DOHH2 (cell line): ENCODE results near the gene PTHLH.

Experiments
- H3F3A ChIP-seq: fragments of 200-600 bp; sonication (generic), shearing (Covaris generic); 2 replicates; pipeline ENCODE4 v1.6.0; 2016; ENCODE audit warnings: antibody characterized with exemption, mild to moderate bottlenecking; ENCODE audit not compliant: control insufficient read depth, insufficient read depth
- H3K27ac ChIP-seq: fragments of 200-600 bp; sonication (generic); 2 replicates; pipeline ENCODE4 v1.5.1; 2014; ENCODE audit warnings: low read depth, mild to moderate bottlenecking, low read length, moderate library complexity
- H3K27me3 ChIP-seq: fragments of 200-600 bp; sonication (generic); 2 replicates; pipeline ENCODE4 v1.6.1; 2014; ENCODE audit warnings: mild to moderate bottlenecking, low read length, mixed read lengths; ENCODE audit not compliant: control insufficient read depth
- H3K36me3 ChIP-seq: fragments of 200-600 bp; sonication (generic); 2 replicates; pipeline ENCODE4 v1.6.1; 2014; ENCODE audit warnings: mild to moderate bottlenecking, low read length, moderate library complexity, mixed read lengths; ENCODE audit not compliant: control insufficient read depth
- H3K4me1 ChIP-seq: fragments of 200-600 bp; sonication (generic); 2 replicates; pipeline ENCODE4 v1.6.1; 2014; ENCODE audit warnings: mild to moderate bottlenecking, low read length, mixed read lengths; ENCODE audit not compliant: control insufficient read depth
- H3K4me2 ChIP-seq: fragments of 200-600 bp; sonication (generic); 2 replicates; pipeline ENCODE4 v1.6.0; 2014; ENCODE audit warnings: mild to moderate bottlenecking, low read length, moderate library complexity
- H3K4me3 ChIP-seq: fragments of 200-600 bp; sonication (generic); 2 replicates; pipeline ENCODE4 v1.5.1; 2014; ENCODE audit warnings: mild to moderate bottlenecking, low read length, mixed read lengths
- H3K79me2 ChIP-seq: fragments of 200-600 bp; sonication (generic); 2 replicates; pipeline ENCODE4 v1.6.1; 2014; ENCODE audit warnings: mild to moderate bottlenecking, low read length, mixed read lengths; ENCODE audit not compliant: control insufficient read depth
- H3K9me2 ChIP-seq: fragments of 200-600 bp; sonication (generic); replicated peaks from 2 replicates; pipeline ENCODE4 v1.6.1; 2014; ENCODE audit warnings: mild to moderate bottlenecking, low read length, mixed read lengths; ENCODE audit not compliant: control insufficient read depth
- H3K9me3 ChIP-seq: fragments of 200-600 bp; sonication (generic); 2 replicates; pipeline ENCODE4 v1.6.1; 2014; ENCODE audit warnings: antibody characterized with exemption, low read length, mixed read lengths; ENCODE audit not compliant: control insufficient read depth, insufficient read depth
- H4K20me1 ChIP-seq: fragments of 200-600 bp; sonication (generic); 2 replicates; pipeline ENCODE4 v1.6.0; 2014; ENCODE audit warnings: low read depth, mild to moderate bottlenecking, antibody characterized with exemption, low read length, moderate library complexity; ENCODE audit not compliant: control insufficient read depth, insufficient read depth
- EZH2phosphoT487 ChIP-seq: fragments of 200-600 bp; sonication (generic); IDR thresholded peaks from 2 replicates; pipeline ENCODE4 v1.6.1; 2017; ENCODE audit warnings: borderline replicate concordance, mild to moderate bottlenecking, antibody characterized with exemption, low read length, moderate library complexity, mixed read lengths
- TF ChIP-seq, protein P1 (sequence below): fragments of 200-600 bp; sonication (generic); IDR thresholded peaks from one replicate; pipeline ENCODE4 v1.5.1; 2014; ENCODE audit warnings: antibody characterized with exemption, mild to moderate bottlenecking, low read depth, low read length; ENCODE audit not compliant: poor library complexity, severe bottlenecking

Gene PTHLH

DNA sequence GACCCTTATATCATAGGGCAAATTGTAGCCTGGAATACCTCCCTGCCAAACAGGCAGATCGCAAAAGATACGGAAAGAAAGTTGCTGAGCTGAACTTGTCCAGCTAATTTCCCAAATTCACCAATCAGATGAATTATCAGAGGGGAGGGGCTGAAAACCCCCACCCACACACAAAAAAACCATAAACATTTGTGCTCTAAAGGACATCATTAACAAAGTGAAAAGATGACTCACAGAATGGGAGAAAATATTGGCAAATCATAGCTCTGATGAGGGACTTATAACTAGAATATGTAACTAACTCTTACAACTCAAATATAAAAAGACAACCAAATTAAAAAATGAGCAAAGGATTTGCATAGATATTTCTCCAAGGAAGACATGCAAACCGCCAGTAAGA is 36.3 kb downstream of the PTHLH start:
- H3K36me3 ChIP-seq: no peaks in the 10 kb centered on the region
- H4K20me1 ChIP-seq: no peaks in the 10 kb centered on the region

GRCh38 chr12:27934276-27934675 is 38.3 kb downstream of the PTHLH start:
- no peak overlapping the region for H3K4me2 ChIP-seq

More for the DNA sequence above, 36.3 kb downstream of the PTHLH start:
- Histone ChIP-seq H3F3A (no peaks in the 10 kb centered on the region), H3K4me2 (no peak overlapping the region), H3K27me3 (no peaks in the 10 kb centered on the region), H3K4me3 (no peak overlapping the region), H3K27ac (no peak overlapping the region), H3K9me3 (no peaks in the 10 kb centered on the region), H3K9me2 (no peaks in the 10 kb centered on the region), H3K4me1 (no peaks in the 10 kb centered on the region), H3K79me2 (no peaks in the 10 kb centered on the region)
- no peak for TF ChIP-seq EZH2phosphoT487
- TF ChIP-seq, protein P1, sequence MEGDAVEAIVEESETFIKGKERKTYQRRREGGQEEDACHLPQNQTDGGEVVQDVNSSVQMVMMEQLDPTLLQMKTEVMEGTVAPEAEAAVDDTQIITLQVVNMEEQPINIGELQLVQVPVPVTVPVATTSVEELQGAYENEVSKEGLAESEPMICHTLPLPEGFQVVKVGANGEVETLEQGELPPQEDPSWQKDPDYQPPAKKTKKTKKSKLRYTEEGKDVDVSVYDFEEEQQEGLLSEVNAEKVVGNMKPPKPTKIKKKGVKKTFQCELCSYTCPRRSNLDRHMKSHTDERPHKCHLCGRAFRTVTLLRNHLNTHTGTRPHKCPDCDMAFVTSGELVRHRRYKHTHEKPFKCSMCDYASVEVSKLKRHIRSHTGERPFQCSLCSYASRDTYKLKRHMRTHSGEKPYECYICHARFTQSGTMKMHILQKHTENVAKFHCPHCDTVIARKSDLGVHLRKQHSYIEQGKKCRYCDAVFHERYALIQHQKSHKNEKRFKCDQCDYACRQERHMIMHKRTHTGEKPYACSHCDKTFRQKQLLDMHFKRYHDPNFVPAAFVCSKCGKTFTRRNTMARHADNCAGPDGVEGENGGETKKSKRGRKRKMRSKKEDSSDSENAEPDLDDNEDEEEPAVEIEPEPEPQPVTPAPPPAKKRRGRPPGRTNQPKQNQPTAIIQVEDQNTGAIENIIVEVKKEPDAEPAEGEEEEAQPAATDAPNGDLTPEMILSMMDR: no peak

DNA sequence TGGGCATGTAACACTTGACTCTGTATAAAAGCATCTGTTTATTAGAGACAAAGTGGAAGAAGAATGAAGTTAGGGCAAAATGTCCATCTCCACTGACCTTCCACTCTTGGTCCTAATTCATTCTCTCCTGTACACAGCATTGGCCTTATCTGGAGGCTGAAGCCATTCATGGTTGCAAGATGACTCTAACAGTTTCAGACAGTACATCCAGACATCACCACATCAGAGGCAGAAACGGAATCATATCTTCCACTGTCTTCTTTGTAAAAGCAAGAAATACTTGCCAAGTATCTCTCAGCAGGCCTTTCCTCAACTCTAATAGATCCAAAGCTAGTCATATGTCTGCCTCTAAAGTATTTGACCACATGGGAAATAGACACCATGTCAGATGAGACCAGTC is 41.1 kb downstream of the PTHLH start:
- H3K9me3 ChIP-seq: no peaks in the 10 kb centered on the region
- H3K79me2 ChIP-seq: no peaks in the 10 kb centered on the region
- no peaks in the 10 kb centered on the region for H3K36me3 ChIP-seq
- H3K9me2 ChIP-seq: no peaks in the 10 kb centered on the region
- H3K4me1 ChIP-seq: no peaks in the 10 kb centered on the region
- H3F3A ChIP-seq: no peaks in the 10 kb centered on the region
- H3K4me3 ChIP-seq: no peak overlapping the region
- H3K4me2 ChIP-seq: no peak overlapping the region
- no peak overlapping the region for H3K27ac ChIP-seq
- no peaks in the 10 kb centered on the region for H4K20me1 ChIP-seq
- H3K27me3 ChIP-seq: peaks cover 3% of the 10 kb centered on the region; the same call in 1 of the 2 replicates
- TF ChIP-seq, protein P1: no peak
- no peak for TF ChIP-seq EZH2phosphoT487

More at GRCh38 chr12:27934276-27934675, 38.3 kb downstream of the PTHLH start:
- H3K79me2 ChIP-seq: no peaks in the 10 kb centered on the region
- no peaks in the 10 kb centered on the region for H4K20me1 ChIP-seq
- H3K9me2 ChIP-seq: no peaks in the 10 kb centered on the region
- 0 out of 2 replicates have a peak, but pooled peaks cover 3% of the 10 kb centered on the region for H3K27me3 ChIP-seq
- H3K27ac ChIP-seq: no peak overlapping the region
- no peak for TF ChIP-seq EZH2phosphoT487
- TF ChIP-seq, protein P1: no peak
- no peaks in the 10 kb centered on the region for H3K4me1 ChIP-seq
- H3K4me3 ChIP-seq: no peak overlapping the region
- no peaks in the 10 kb centered on the region for H3K9me3 ChIP-seq
- H3F3A ChIP-seq: no peaks in the 10 kb centered on the region
- no peaks in the 10 kb centered on the region for H3K36me3 ChIP-seq

GRCh38 chr12:27927347-27927746 is 45.2 kb downstream of the PTHLH start:
- TF ChIP-seq EZH2phosphoT487: no peak
- TF ChIP-seq, protein P1: no peak
- Histone ChIP-seq H3K27me3 (peaks cover 7% of the 10 kb centered on the region), H3K79me2 (no peaks in the 10 kb centered on the region), H3K9me3 (no peaks in the 10 kb centered on the region), H3K4me1 (no peaks in the 10 kb centered on the region), H3K4me3 (no peak overlapping the region), H3F3A (no peaks in the 10 kb centered on the region), H3K4me2 (no peak overlapping the region), H4K20me1 (no peaks in the 10 kb centered on the region), H3K27ac (no peak overlapping the region), H3K36me3 (no peaks in the 10 kb centered on the region), H3K9me2 (no peaks in the 10 kb centered on the region)
